ENCODE measurements around the gene MEIS2. TPM values are rescaled to one million over a fixed set of nuclear protein-coding genes. Genes with fewer than 3 reads are reported as not detected.
A peak's percentile ranks its signal among the peaks of the same experiment; 100 is the strongest.

Gene MEIS2
- polyA plus RNA-seq = 825 and 939 TPM in 2 replicates
- 1,509 and 1,681 TPM in 2 replicates for polyA minus RNA-seq

- H4K20me1 ChIP-seq (ENCODE audit: insufficient read depth) = no peaks in the 10 kb centered on the region
- peaks cover 9% of the 10 kb centered on the region for H3K27me3 ChIP-seq (ENCODE audit: insufficient read depth, low read depth, low read length)
- H3K36me3 ChIP-seq (ENCODE audit: insufficient read depth, low read length) = peaks cover 12% of the 10 kb centered on the region
- peaks cover 16% of the 10 kb centered on the region for H3F3A ChIP-seq (ENCODE audit: insufficient read depth, low read length, poor library complexity, severe bottlenecking)
- TF ChIP-seq EP300 (conservative IDR thresholded peaks at IDR 0.05; ENCODE audit: poor library complexity, severe bottlenecking) (peak; percentile 84), TAF1 (IDR thresholded peaks at IDR 0.05; ENCODE audit: low read depth) (peak; percentile 98), SMC3 (conservative IDR thresholded peaks at IDR 0.05; ENCODE audit: poor library complexity) (peak; percentile 63), EZH2 (IDR thresholded peaks at IDR 0.05; ENCODE audit: borderline replicate concordance, insufficient read depth, low read length, poor library complexity, severe bottlenecking) (no peak), POLR2AphosphoS5 (IDR thresholded peaks at IDR 0.05) (peak; percentile 90), MXI1 (conservative IDR thresholded peaks at IDR 0.05; ENCODE audit: poor library complexity, severe bottlenecking) (peak; percentile 44), REST (IDR thresholded peaks at IDR 0.05; ENCODE audit: borderline replicate concordance) (peak; percentile 94), RAD21 (conservative IDR thresholded peaks at IDR 0.05) (peak; percentile 55), CTCF (IDR thresholded peaks at IDR 0.05; ENCODE audit: poor library complexity, severe bottlenecking) (peak; percentile 22)
- H3K9me3 ChIP-seq (ENCODE audit: low read length) = no peaks in the 10 kb centered on the region
- H2AFZ ChIP-seq (ENCODE audit: low read depth, low read length) = no peak within 1 kb of the TSS
- peak within 1 kb of the TSS; percentile 93 for H3K4me3 ChIP-seq (ENCODE audit: low read length)
- peak within 1 kb of the TSS; percentile 100 for H3K9ac ChIP-seq (ENCODE audit: low read length)
- H3K4me2 ChIP-seq (ENCODE audit: low read length) = peak within 1 kb of the TSS; percentile 46
- H3K9me2 ChIP-seq (ENCODE audit: insufficient read depth, low read length) = no peaks in the 10 kb centered on the region
- H3K27ac ChIP-seq (ENCODE audit: low read length) = peak within 1 kb of the TSS; percentile 100
- peaks cover 85% of the 10 kb centered on the region for H3K79me2 ChIP-seq (replicated peaks; ENCODE audit: insufficient read depth, low read length)
Observed at GRCh38 chr15:37100109-37100965, at the start of gene MEIS2. Gene MEIS2, minus strand, starts transcription at chr15:37100549. Its CDS starts 1,083 bp downstream, at chr15:37099466.

GRCh38 chr15:37149146-37149545 lies 48.8 kb upstream of the MEIS2 start:
- TF ChIP-seq REST (IDR thresholded peaks at IDR 0.05; ENCODE audit: borderline replicate concordance) (no peak), TAF1 (IDR thresholded peaks at IDR 0.05; ENCODE audit: low read depth) (no peak), EZH2 (IDR thresholded peaks at IDR 0.05; ENCODE audit: borderline replicate concordance, insufficient read depth, low read length, poor library complexity, severe bottlenecking) (no peak), EP300 (conservative IDR thresholded peaks at IDR 0.05; ENCODE audit: poor library complexity, severe bottlenecking) (no peak)
- Histone ChIP-seq H4K20me1 (ENCODE audit: insufficient read depth) (no peaks in the 10 kb centered on the region), H3K4me2 (ENCODE audit: low read length) (no peak overlapping the region), H3K9me2 (ENCODE audit: insufficient read depth, low read length) (no peaks in the 10 kb centered on the region), H3K27ac (ENCODE audit: low read length) (peak overlapping the region; percentile 82), H3K27me3 (ENCODE audit: insufficient read depth, low read depth, low read length) (no peaks in the 10 kb centered on the region), H3K4me3 (ENCODE audit: low read length) (no peak overlapping the region), H3K9me3 (ENCODE audit: low read length) (no peaks in the 10 kb centered on the region), H3K9ac (ENCODE audit: low read length) (no peak overlapping the region), H3K79me2 (replicated peaks; ENCODE audit: insufficient read depth, low read length) (no peaks in the 10 kb centered on the region), H3K36me3 (ENCODE audit: insufficient read depth, low read length) (no peaks in the 10 kb centered on the region), H2AFZ (ENCODE audit: low read depth, low read length) (no peak overlapping the region), H3F3A (ENCODE audit: insufficient read depth, low read length, poor library complexity, severe bottlenecking) (peaks cover 3% of the 10 kb centered on the region)
